Measurements from ENCODE around the gene DHTKD1.

GRCh38 chr10:12164085-12164484 is 95.3 kb downstream of the DHTKD1 start:
- TF ChIP-seq REST (IDR thresholded peaks at IDR 0.05; ENCODE audit: low read depth, low read length) = no peak
- TF ChIP-seq POLR2AphosphoS5 (IDR thresholded peaks at IDR 0.05; ENCODE audit: low read depth, low read length) = no peak
- TF ChIP-seq EP300 (IDR thresholded peaks at IDR 0.05; ENCODE audit: borderline replicate concordance in 1 of 2, low read depth in 1 of 2, low read length in 1 of 2) = no peak
- TF ChIP-seq MAX (IDR thresholded peaks at IDR 0.05; ENCODE audit: low read depth) = no peak
- no peak for TF ChIP-seq CTCF (IDR thresholded peaks at IDR 0.05)
- TF ChIP-seq FOXM1 (IDR thresholded peaks at IDR 0.05; ENCODE audit: low read depth) = no peak
- TF ChIP-seq, protein P1, sequence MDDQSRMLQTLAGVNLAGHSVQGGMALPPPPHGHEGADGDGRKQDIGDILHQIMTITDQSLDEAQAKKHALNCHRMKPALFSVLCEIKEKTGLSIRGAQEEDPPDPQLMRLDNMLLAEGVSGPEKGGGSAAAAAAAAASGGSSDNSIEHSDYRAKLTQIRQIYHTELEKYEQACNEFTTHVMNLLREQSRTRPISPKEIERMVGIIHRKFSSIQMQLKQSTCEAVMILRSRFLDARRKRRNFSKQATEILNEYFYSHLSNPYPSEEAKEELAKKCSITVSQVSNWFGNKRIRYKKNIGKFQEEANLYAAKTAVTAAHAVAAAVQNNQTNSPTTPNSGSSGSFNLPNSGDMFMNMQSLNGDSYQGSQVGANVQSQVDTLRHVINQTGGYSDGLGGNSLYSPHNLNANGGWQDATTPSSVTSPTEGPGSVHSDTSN (IDR thresholded peaks at IDR 0.05) = no peak
- TF ChIP-seq RAD21 (IDR thresholded peaks at IDR 0.05; ENCODE audit: low read length) = no peak
- TF ChIP-seq, protein P2, sequence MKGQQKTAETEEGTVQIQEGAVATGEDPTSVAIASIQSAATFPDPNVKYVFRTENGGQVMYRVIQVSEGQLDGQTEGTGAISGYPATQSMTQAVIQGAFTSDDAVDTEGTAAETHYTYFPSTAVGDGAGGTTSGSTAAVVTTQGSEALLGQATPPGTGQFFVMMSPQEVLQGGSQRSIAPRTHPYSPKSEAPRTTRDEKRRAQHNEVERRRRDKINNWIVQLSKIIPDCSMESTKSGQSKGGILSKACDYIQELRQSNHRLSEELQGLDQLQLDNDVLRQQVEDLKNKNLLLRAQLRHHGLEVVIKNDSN (IDR thresholded peaks at IDR 0.05; ENCODE audit: borderline replicate concordance, low read depth) = no peak
